IMR-90 (cell line): ENCODE data around the gene GLRX2. TPM values are rescaled to one million over a fixed set of nuclear protein-coding genes. Genes with fewer than 3 reads are reported as not detected.

ENCODE experiments used
- ATAC-seq: fragments of 200-7000 bp; cut with Tn5 transposase; 2 replicates; pipeline ENCODE4 v1.9.1; 2020; ENCODE audit warnings: low read depth, mild to moderate bottlenecking, moderate library complexity
- BruUV-seq: library from RNA; stranded (reverse); fragments of 400-500 nt; replicated peaks from 2 replicates; lab custom pipeline; 2021; lab: Mats Ljungman, UMichigan
- CTCF ChIA-PET: fragments of 300-600 bp; formaldehyde crosslinking; extraction: SDS; loops from one replicate; lab custom pipeline; 2021; ENCODE audit warnings: antibody characterized with exemption; lab: Yijun Ruan, JAX
- POLR2A ChIA-PET: fragments of 300-600 bp; sonication (Branson Sonifier 250); formaldehyde crosslinking; loops from one replicate; lab custom pipeline; 2022; ENCODE audit warnings: antibody characterized with exemption; ENCODE audit not compliant: unreplicated experiment; lab: Charles Lee
- DNase-seq: peaks from one replicate; pipeline ENCODE4 v3.0.0; 2013
- H2AFZ ChIP-seq: replicated peaks from 2 replicates; pipeline ENCODE3; 2013; ENCODE audit warnings: low read length, mild to moderate bottlenecking; ENCODE audit not compliant: poor library complexity
- H2AK5ac ChIP-seq: 2 replicates; pipeline ENCODE4 v1.6.1; 2013; ENCODE audit warnings: low read depth, low read length, inconsistent platforms
- H2AK9ac ChIP-seq: replicated peaks from 2 replicates; pipeline ENCODE3; 2013; ENCODE audit warnings: mild to moderate bottlenecking, low read depth, low read length, moderate library complexity; ENCODE audit not compliant: poor library complexity
- H2BK120ac ChIP-seq: 2 replicates; pipeline ENCODE4 v1.6.1; 2013; ENCODE audit warnings: low read depth, low read length, inconsistent platforms
- H2BK15ac ChIP-seq: 3 replicates; pipeline ENCODE4 v1.6.1; 2013; ENCODE audit warnings: low read depth, low read length, inconsistent platforms
- H2BK20ac ChIP-seq: 2 replicates; pipeline ENCODE4 v1.6.1; 2013; ENCODE audit warnings: low read depth, mild to moderate bottlenecking, inconsistent platforms, low read length, moderate library complexity
- H2BK5ac ChIP-seq: 2 replicates; pipeline ENCODE4 v1.6.1; 2013; ENCODE audit warnings: mild to moderate bottlenecking, low read depth, low read length, inconsistent platforms; ENCODE audit not compliant: poor library complexity, severe bottlenecking
- H3K14ac ChIP-seq: replicated peaks from 2 replicates; pipeline ENCODE4 v1.6.1; 2013; ENCODE audit warnings: low read depth, low read length, inconsistent platforms
- H3K18ac ChIP-seq: 2 replicates; pipeline ENCODE4 v1.6.1; 2013; ENCODE audit warnings: low read depth, low read length, control low read depth
- H3K23ac ChIP-seq: 2 replicates; pipeline ENCODE4 v1.6.1; 2013; ENCODE audit warnings: low read depth, low read length, inconsistent platforms
- H3K27ac ChIP-seq: 2 replicates; pipeline ENCODE4 v1.5.1; 2013; ENCODE audit warnings: mild to moderate bottlenecking, control low read depth, low read length; ENCODE audit not compliant: insufficient read depth
- H3K27me3 ChIP-seq: 2 replicates; pipeline ENCODE4 v1.6.1; 2013; ENCODE audit warnings: low read length; ENCODE audit not compliant: control insufficient read depth, insufficient read depth
- H3K36me3 ChIP-seq: 2 replicates; pipeline ENCODE4 v1.6.1; 2013; ENCODE audit warnings: low read length, mixed read lengths; ENCODE audit not compliant: control insufficient read depth, insufficient read depth
- H3K4ac ChIP-seq: 2 replicates; pipeline ENCODE4 v1.6.1; 2013; ENCODE audit warnings: low read depth, low read length, inconsistent platforms
- H3K4me1 ChIP-seq: 2 replicates; pipeline ENCODE4 v1.6.1; 2013; ENCODE audit warnings: low read length, mixed read lengths; ENCODE audit not compliant: control insufficient read depth, insufficient read depth
- H3K4me2 ChIP-seq: 2 replicates; pipeline ENCODE4 v1.6.1; 2013; ENCODE audit warnings: low read depth, mild to moderate bottlenecking, control low read depth, low read length, moderate library complexity
- H3K4me3 ChIP-seq: 2 replicates; pipeline ENCODE4 v1.5.1; 2013; ENCODE audit warnings: low read depth, mild to moderate bottlenecking, control low read depth, low read length, moderate library complexity; ENCODE audit not compliant: insufficient read depth
- H3K56ac ChIP-seq: 2 replicates; pipeline ENCODE4 v1.6.1; 2013; ENCODE audit warnings: low read length, inconsistent platforms; ENCODE audit not compliant: insufficient read depth; ENCODE audit errors: extremely low read depth
- H3K79me1 ChIP-seq, 2 experiments: 2 replicates each; pipeline ENCODE4 v1.6.1; 2013; ENCODE audit warnings: low read length in 2 of 2, inconsistent platforms in 1 of 2, low read depth in 1 of 2
- H3K9ac ChIP-seq: 2 replicates; pipeline ENCODE4 v1.6.1; 2013; ENCODE audit warnings: low read depth, low read length, control low read depth
- H3K9me1 ChIP-seq: 2 replicates; pipeline ENCODE4 v1.6.1; 2013; ENCODE audit warnings: low read length, inconsistent platforms; ENCODE audit not compliant: insufficient read depth
- H3K9me3 ChIP-seq: 2 replicates; pipeline ENCODE4 v1.6.1; 2013; ENCODE audit warnings: low read length; ENCODE audit not compliant: control insufficient read depth, insufficient read depth
- H4K20me1 ChIP-seq: 2 replicates; pipeline ENCODE4 v1.6.1; 2013; ENCODE audit warnings: low read length, inconsistent platforms; ENCODE audit not compliant: insufficient read depth
- H4K5ac ChIP-seq: 2 replicates; pipeline ENCODE4 v1.6.1; 2013; ENCODE audit warnings: mild to moderate bottlenecking, low read depth, low read length, control low read depth
- H4K8ac ChIP-seq, 2 experiments: 2 replicates each; pipeline ENCODE4 v1.6.1; 2013; ENCODE audit warnings: low read depth in 2 of 2, low read length in 2 of 2, control low read depth in 1 of 2, inconsistent platforms in 1 of 2
- H4K91ac ChIP-seq: 2 replicates; pipeline ENCODE4 v1.6.1; 2013; ENCODE audit warnings: low read depth, low read length, inconsistent platforms; ENCODE audit not compliant: insufficient read depth
- BHLHE40 ChIP-seq: fragments of 150-350 bp; IDR thresholded peaks from 2 replicates; pipeline ENCODE4 v1.6.1; 2016; ENCODE audit warnings: mild to moderate bottlenecking, low read depth, low read length
- CEBPB ChIP-seq: IDR thresholded peaks from 2 replicates; pipeline ENCODE4 v1.6.1; 2012; ENCODE audit warnings: low read depth, low read length, improper control_type of control experiment
- CHD1 ChIP-seq: IDR thresholded peaks from 2 replicates; pipeline ENCODE4 v1.6.1; 2012; ENCODE audit warnings: low read depth, low read length, improper control_type of control experiment
- FOS ChIP-seq: fragments of 150-350 bp; IDR thresholded peaks from 2 replicates; pipeline ENCODE4 v1.6.1; 2016; ENCODE audit warnings: low read depth, low read length
- MAFK ChIP-seq: IDR thresholded peaks from 2 replicates; pipeline ENCODE4 v1.6.1; 2012; ENCODE audit warnings: low read depth, low read length, improper control_type of control experiment
- MAZ ChIP-seq: IDR thresholded peaks from 2 replicates; pipeline ENCODE4 v1.6.1; 2012; ENCODE audit warnings: low read depth, mild to moderate bottlenecking, low read length, improper control_type of control experiment, moderate library complexity, borderline replicate concordance
- MXI1 ChIP-seq: IDR thresholded peaks from 2 replicates; pipeline ENCODE4 v1.6.1; 2012; ENCODE audit warnings: low read depth, mild to moderate bottlenecking, low read length, moderate library complexity, borderline replicate concordance
- NFE2L2 ChIP-seq: fragments of 150-350 bp; IDR thresholded peaks from 2 replicates; pipeline ENCODE4 v1.6.1; 2016; ENCODE audit warnings: low read depth, mild to moderate bottlenecking, low read length
- POLR2A ChIP-seq: IDR thresholded peaks from 2 replicates; pipeline ENCODE4 v1.6.1; 2012; ENCODE audit warnings: mild to moderate bottlenecking, low read depth, low read length
- RAD21 ChIP-seq: IDR thresholded peaks from 2 replicates; pipeline ENCODE4 v1.6.1; 2012; ENCODE audit warnings: low read length, improper control_type of control experiment
- RCOR1 ChIP-seq: IDR thresholded peaks from 2 replicates; pipeline ENCODE4 v1.6.1; 2012; ENCODE audit warnings: mild to moderate bottlenecking, low read length, improper control_type of control experiment; ENCODE audit not compliant: insufficient replicate concordance
- RFX5 ChIP-seq: IDR thresholded peaks from 2 replicates; pipeline ENCODE4 v1.8.0; 2012; ENCODE audit warnings: low read depth, mild to moderate bottlenecking, low read length, moderate library complexity
- SMC3 ChIP-seq: fragments of 150-350 bp; IDR thresholded peaks from 2 replicates; pipeline ENCODE4 v1.6.1; 2016; ENCODE audit warnings: low read depth, mild to moderate bottlenecking, antibody characterized with exemption, low read length, moderate library complexity
- WGBS, 2 experiments: methylation state at CpG; one replicate each; pipeline versions ENCODE4 v1.1.5 to v1.1.7; 2013; ENCODE audit warnings: missing lambda C conversion rate in 2 of 2; ENCODE audit not compliant: insufficient read length in 1 of 2; ENCODE audit errors: extremely low coverage in 2 of 2; 5-methylcytosine and 5-hydroxymethylcytosine counted together
- dilution Hi-C: fragments of 300-500 bp; cut with HindIII; formaldehyde crosslinking; loops from one replicate; pipeline ENCODE4 v1.14.3; 2018; ENCODE audit warnings: low sequenced_read_pairs; ENCODE audit not compliant: unreplicated experiment
- in situ Hi-C: fragments of 300-500 bp; cut with MboI; formaldehyde crosslinking; loops from 3 replicates; pipeline ENCODE4 v1.14.3; 2019; ENCODE audit warnings: low sequenced_read_pairs, inconsistent platforms, mixed read lengths
- intact Hi-C: fragments of 100-400 bp; cut with micrococcal nuclease; formaldehyde crosslinking; loops from 2 replicates; pipeline ENCODE4 v1.10.0; 2022
- polyA plus RNA-seq, 3 experiments: library from polyadenylated mRNA; depleted of rRNA; stranded (reverse); fragments of >200 nt; gene quantifications; 2 replicates each; pipeline ENCODE4 v1.2.3, GENCODE V29; 2012; ENCODE audit warnings: low replicate concordance in 1 of 3
- total RNA-seq: library from RNA; depleted of rRNA; stranded (reverse); fragments of >200 nt; gene quantifications from 2 replicates; pipeline ENCODE4 v1.2.3, GENCODE V29; 2012
- TF ChIP-seq, protein P1 (sequence below): fragments of 150-350 bp; IDR thresholded peaks from 2 replicates; pipeline ENCODE4 v1.6.1; 2017; ENCODE audit warnings: mild to moderate bottlenecking, antibody characterized with exemption, low read length, low read depth
- TF ChIP-seq, protein P2 (sequence below): conservative IDR thresholded peaks from 2 replicates; pipeline ENCODE4 v1.5.1; 2012; ENCODE audit warnings: mild to moderate bottlenecking, low read depth, low read length, improper control_type of control experiment
- TF ChIP-seq, protein P3 (sequence below): fragments of 150-350 bp; IDR thresholded peaks from 2 replicates; pipeline ENCODE4 v1.6.1; 2016; ENCODE audit warnings: low read depth, mild to moderate bottlenecking, low read length, moderate library complexity, borderline replicate concordance

GLRX2 gene
- total and polyA plus RNA-seq, 2 of the 4 experiments (the other 2 are of a cell fraction): 2.0 to 15.9 TPM

DNA sequence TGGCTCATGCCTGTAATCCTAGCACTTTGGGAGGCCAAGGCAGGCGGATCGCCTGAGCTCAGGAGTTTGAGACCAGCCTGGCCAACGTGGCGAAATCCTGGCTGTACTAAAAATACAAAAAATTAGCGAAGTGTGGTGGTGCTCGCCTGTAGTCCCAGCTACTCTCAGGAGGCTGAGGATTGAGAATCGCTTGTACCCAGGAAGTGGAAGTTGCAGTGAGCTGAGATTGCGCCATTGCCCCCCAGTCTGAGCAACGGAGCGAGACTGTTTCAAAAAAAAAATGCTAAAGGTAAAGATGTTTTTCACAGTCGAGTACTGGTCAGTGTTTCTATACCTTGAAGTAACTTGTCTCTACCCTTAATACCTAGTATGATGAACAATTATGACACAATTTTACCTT, 11.1 kb downstream of the GLRX2 start:
- ChIA-PET POLR2A (no interaction called here), CTCF (no interaction called here)
- no peak overlapping the region for H3K4me3 ChIP-seq
- H3K4ac ChIP-seq: no peak overlapping the region
- H3K9ac ChIP-seq: no peak overlapping the region
- no peaks in the 10 kb centered on the region for H3K4me1 ChIP-seq
- no peaks in the 10 kb centered on the region; the same call in 1 of the 2 replicates for H4K20me1 ChIP-seq
- no peak overlapping the region for H2BK120ac ChIP-seq
- no peaks in the 10 kb centered on the region for H3K9me3 ChIP-seq
- intact Hi-C loops: no loop called here
- H3K9me1 ChIP-seq: 0 out of 2 replicates have a peak, but pooled peaks cover 2% of the 10 kb centered on the region
- DNase-seq (no peak), ATAC-seq (no peak)
- dilution Hi-C loops: no loop called here
- no peak overlapping the region for H2AFZ ChIP-seq
- H2AK5ac ChIP-seq: no peak overlapping the region
- H3K18ac ChIP-seq: no peak overlapping the region
- WGBS, 2 experiments: 98% methylated on average over 6 of the region's 11 CpGs; no CpG with 5 or more reads in 1 of the 2 experiments
- H3K27me3 ChIP-seq: no peaks in the 10 kb centered on the region
- no peak overlapping the region for H2BK15ac ChIP-seq
- in situ Hi-C loops: no loop called here
- no peak overlapping the region for H4K5ac ChIP-seq
- H4K8ac ChIP-seq: no peak overlapping the region
- H3K14ac ChIP-seq: no peak overlapping the region
- H2BK20ac ChIP-seq: no peak overlapping the region
- H3K79me1 ChIP-seq: peaks cover 0 to 6% of the 10 kb centered on the region in 2 experiments; a peak in 1 of 4 replicates
- no peak overlapping the region for H3K4me2 ChIP-seq
- no peak overlapping the region for H4K91ac ChIP-seq
- H2AK9ac ChIP-seq: no peak overlapping the region
- H3K36me3 ChIP-seq: peaks cover 25% of the 10 kb centered on the region
- H3K23ac ChIP-seq: no peak overlapping the region
- H3K56ac ChIP-seq: no peak overlapping the region
- H2BK5ac ChIP-seq: no peak overlapping the region
- no TSS peak for BruUV-seq
- no peak overlapping the region for H3K27ac ChIP-seq
- TF ChIP-seq MAFK (no peak), FOS (no peak), NFE2L2 (no peak), CHD1 (no peak), MAZ (no peak), BHLHE40 (no peak), RFX5 (no peak), RAD21 (no peak), RCOR1 (no peak), POLR2A (no peak), SMC3 (no peak), CEBPB (no peak), MXI1 (no peak)
- TF ChIP-seq, protein P1, sequence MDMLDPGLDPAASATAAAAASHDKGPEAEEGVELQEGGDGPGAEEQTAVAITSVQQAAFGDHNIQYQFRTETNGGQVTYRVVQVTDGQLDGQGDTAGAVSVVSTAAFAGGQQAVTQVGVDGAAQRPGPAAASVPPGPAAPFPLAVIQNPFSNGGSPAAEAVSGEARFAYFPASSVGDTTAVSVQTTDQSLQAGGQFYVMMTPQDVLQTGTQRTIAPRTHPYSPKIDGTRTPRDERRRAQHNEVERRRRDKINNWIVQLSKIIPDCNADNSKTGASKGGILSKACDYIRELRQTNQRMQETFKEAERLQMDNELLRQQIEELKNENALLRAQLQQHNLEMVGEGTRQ: no peak
- TF ChIP-seq, protein P2, sequence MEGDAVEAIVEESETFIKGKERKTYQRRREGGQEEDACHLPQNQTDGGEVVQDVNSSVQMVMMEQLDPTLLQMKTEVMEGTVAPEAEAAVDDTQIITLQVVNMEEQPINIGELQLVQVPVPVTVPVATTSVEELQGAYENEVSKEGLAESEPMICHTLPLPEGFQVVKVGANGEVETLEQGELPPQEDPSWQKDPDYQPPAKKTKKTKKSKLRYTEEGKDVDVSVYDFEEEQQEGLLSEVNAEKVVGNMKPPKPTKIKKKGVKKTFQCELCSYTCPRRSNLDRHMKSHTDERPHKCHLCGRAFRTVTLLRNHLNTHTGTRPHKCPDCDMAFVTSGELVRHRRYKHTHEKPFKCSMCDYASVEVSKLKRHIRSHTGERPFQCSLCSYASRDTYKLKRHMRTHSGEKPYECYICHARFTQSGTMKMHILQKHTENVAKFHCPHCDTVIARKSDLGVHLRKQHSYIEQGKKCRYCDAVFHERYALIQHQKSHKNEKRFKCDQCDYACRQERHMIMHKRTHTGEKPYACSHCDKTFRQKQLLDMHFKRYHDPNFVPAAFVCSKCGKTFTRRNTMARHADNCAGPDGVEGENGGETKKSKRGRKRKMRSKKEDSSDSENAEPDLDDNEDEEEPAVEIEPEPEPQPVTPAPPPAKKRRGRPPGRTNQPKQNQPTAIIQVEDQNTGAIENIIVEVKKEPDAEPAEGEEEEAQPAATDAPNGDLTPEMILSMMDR: no peak
- TF ChIP-seq, protein P3, sequence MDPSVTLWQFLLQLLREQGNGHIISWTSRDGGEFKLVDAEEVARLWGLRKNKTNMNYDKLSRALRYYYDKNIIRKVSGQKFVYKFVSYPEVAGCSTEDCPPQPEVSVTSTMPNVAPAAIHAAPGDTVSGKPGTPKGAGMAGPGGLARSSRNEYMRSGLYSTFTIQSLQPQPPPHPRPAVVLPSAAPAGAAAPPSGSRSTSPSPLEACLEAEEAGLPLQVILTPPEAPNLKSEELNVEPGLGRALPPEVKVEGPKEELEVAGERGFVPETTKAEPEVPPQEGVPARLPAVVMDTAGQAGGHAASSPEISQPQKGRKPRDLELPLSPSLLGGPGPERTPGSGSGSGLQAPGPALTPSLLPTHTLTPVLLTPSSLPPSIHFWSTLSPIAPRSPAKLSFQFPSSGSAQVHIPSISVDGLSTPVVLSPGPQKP: no peak
